Stimulated activated CD4-positive, alpha-beta T cell treated with anti-CD3 and anti-CD28 coated beads, Interleukin-4, amount 100 ng/mL, for 1 hour (primary cell): ENCODE measurements around the gene TGFBR3.
A peak's percentile ranks its signal among the peaks of the same experiment; 100 is the strongest.

Experiments
- DNase-seq: peaks from one replicate; pipeline ENCODE4 v3.0.0-alpha.2; 2020

The TGFBR3 gene

GRCh38 chr1:91729621-91730358 lies 156.2 kb downstream of the TGFBR3 start:
- no peak for DNase-seq

DNA sequence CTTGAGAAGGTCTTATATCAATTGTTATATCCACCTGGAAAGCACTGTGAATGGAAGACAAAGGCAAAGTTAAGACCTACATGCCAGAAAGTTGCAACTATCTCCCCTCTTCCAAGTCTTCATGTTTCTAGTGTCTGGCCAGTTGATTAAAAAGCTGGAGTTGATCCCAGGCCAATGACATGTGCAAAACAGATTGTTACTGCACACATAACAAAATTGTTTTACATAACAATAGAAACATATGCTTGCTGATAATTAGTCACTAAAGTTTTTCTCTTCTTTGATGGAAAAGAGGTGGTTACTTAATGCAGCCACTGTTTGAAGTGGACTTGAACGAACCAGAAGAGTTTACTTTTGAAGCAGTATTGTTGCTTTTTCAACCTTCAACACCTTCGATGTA lies 158.2 kb downstream of the TGFBR3 start:
- no peak for DNase-seq

DNA sequence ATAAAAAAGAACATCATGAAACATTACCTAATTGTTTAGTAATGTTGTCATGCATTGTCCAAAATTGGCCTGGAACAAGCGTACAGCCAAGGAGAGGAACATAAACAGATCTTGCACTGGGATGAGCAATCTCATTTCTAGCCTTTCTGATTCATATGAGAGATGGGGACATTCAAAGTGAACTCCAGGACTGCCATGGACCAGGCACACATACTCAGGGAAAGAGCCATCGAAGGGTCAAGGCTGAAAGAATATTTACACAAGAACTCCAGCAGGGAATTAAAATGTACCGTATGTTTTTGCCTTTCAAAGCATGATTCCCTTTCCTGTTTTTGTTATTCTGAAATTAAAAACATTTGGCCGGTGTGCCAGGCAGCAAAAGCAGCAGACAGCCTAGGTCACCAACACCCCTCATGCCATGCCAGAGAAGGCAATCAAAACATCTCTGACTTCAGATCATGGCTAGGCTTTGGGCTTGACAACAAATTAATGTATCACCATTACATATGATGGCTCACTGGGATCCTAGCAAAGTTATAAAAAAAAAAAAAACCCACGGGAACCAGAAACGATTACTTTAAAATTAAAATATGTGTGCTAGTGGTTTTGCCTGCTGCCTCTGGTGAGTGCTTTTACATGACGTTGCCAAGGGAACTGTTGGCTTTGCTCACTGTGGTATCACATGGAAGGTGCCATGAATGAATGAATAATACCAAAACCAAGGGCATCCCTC lies 159.8 kb downstream of the TGFBR3 start:
- DNase-seq = no peak

DNA sequence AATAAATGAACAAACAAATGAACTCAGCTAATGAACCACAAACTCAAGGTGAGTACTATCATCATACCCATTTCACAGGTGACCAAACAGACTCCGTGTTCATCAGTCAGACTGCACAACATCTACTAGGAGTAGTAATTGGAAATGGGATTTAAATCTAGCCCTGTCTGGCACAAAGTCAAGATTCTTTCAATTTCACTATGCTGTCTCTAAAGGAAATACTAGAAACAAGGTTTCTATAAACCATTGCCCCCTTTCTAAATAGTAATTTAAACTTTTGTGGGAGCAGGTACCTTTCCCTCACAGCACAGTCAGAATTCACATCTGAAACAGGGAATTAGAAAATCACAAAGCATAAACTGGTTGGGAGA lies 160.3 kb downstream of the TGFBR3 start:
- no peak for DNase-seq

DNA sequence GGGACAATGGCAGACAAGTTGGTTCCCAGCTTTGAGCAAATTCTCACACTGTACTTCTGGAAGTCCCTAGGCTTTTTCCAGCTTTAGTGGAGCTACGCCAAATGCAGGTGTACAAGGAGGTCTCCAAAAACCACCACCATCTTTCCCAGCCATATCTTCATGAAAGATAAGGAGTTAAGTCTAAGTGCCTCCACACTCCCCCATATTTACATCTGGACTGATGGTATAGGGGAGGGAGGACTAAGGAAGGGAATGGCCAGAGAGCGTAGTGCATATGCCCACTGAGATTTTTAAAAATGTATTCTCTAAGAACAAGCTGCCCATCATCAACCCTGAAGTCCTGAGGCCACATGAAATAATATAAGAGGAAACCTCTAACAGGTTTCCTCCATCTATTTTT lies 161.3 kb downstream of the TGFBR3 start:
- DNase-seq = no peak

DNA sequence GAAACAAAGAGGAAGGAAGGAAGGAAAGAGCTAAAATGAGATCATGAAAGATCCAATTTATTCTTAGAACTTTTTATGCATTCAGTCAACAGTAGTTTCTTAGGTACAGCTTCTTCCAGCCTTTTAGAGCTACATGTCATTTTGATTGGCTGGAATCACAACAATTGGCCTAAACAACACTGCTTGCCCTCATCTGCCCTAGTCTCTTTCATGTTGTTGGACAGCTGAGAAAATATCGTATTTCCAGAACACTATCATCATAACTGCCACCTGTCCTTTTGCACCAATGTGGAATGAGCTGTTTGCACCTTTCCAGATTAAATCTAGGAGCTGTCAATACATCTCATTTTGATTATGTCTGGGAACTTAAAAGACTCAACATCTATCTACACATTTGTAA lies 161.7 kb downstream of the TGFBR3 start:
- DNase-seq = no peak

DNA sequence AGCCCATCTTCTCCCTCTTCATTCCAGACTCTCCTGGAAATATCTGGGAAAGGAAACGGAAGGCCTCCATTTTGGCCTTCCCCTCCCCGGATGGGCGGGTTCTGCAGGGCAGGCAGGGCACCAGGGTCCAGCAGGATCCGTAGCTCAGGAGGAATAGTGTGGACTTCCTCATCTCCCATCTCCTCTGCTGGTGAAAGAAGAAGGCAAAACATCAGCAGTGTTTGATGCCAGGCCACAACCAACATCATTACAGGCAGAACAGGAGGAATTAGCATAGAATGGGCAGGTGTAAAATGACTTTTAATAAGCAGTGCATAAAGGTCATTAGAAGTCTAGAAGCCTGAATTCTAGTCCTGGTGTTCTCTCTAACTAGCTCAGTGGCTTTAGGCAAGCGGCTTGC lies 165.9 kb downstream of the TGFBR3 start:
- no peak for DNase-seq

- no peak for DNase-seq
Measured at GRCh38 chr1:91718877-91719276, 167.1 kb downstream of the TGFBR3 start.

- no peak for DNase-seq
Measured at GRCh38 chr1:91718368-91718767, 167.6 kb downstream of the TGFBR3 start.

GRCh38 chr1:91717839-91718238 lies 168.1 kb downstream of the TGFBR3 start:
- no peak for DNase-seq

- no peak for DNase-seq
Measured at GRCh38 chr1:91716339-91716738, 169.6 kb downstream of the TGFBR3 start.

- no peak for DNase-seq
Measured at GRCh38 chr1:91715416-91716000, 170.4 kb downstream of the TGFBR3 start.

DNA sequence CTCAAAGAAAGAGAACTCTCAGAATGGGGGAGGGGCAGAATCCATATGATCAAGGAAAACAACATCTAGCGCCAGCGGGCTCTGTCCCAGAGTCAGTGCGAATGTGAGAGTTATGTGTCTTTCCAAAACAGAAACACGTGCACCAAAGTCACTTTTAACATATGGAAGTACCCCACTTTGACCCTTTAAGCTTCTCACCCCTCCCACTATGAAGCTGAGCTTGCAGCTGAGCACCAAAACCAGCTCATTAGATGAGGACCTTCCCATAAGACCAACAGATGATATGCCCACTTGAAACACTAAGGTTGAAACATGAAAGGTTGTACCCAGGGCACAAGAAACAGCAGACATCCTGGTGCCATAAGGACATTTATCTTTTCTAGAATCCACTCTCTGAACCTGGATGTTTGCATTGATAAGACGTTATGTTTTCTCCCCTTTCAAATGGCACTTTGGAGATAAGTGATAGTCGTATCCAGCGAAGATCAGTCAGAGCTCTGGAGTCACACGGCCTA lies 171.0 kb downstream of the TGFBR3 start:
- DNase-seq = no peak

- DNase-seq = peak; percentile 9
Measured at GRCh38 chr1:91712981-91713841, 172.7 kb downstream of the TGFBR3 start.

DNA sequence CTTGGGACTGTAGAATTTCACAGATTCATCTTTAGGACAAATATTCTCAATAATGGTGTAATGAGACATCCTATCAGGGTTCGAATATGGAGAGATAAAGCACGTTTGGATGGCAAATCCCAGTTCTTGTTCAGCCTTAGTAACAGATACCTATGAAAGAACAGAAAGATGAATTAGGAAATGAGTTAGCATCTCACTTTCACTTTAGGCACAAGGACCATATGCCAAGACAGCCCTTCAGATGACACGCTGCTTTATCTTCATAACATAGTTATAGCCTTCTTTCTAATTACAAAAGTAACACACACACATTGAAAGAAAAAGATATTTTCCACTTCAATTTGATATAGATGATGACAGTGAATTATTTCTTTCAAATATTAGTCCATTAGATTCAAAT lies 173.6 kb downstream of the TGFBR3 start:
- no peak for DNase-seq

- no peak for DNase-seq
Measured at GRCh38 chr1:91711504-91712247, 174.3 kb downstream of the TGFBR3 start.

DNA sequence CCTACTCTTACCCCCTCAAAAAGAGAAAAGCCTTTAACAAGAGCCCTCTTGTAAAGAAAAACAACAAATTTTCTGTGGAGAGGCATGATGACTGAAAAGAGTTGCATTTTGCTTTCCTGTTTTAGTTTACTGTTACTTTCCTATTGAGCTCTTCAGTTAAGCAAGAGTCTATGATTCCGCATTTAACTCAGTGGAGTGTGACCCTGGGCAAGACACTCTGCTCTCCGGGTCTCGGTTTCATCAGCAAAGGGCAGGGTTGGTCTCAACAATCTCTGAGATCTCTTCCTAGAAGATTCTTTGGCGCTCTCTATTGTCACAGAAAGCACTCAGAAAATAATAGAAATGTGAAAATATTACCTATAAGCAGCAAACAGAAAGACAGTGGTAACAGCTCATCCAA lies 175.7 kb downstream of the TGFBR3 start:
- DNase-seq = no peak

DNA sequence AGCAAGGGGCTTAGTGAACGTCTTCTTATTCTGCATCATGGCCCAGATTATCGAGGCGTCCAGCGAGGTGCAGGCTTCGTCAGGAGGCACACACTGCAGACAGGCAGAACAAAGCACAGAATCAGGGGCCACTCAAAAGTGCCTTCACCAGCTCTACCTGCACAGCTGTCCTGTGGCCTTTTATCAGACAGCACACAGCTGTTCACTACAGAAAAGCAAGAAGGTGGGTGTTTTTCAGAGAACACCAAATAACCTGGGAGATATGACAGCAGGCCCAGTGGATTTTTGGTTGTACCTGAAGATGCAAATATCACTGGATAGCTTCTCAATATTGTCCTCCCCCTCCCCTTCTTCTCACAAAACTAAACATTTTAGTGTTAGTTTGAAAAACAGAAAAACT lies 177.3 kb downstream of the TGFBR3 start:
- no peak for DNase-seq

GRCh38 chr1:91707890-91708218 lies 178.1 kb downstream of the TGFBR3 start:
- DNase-seq = no peak

DNA sequence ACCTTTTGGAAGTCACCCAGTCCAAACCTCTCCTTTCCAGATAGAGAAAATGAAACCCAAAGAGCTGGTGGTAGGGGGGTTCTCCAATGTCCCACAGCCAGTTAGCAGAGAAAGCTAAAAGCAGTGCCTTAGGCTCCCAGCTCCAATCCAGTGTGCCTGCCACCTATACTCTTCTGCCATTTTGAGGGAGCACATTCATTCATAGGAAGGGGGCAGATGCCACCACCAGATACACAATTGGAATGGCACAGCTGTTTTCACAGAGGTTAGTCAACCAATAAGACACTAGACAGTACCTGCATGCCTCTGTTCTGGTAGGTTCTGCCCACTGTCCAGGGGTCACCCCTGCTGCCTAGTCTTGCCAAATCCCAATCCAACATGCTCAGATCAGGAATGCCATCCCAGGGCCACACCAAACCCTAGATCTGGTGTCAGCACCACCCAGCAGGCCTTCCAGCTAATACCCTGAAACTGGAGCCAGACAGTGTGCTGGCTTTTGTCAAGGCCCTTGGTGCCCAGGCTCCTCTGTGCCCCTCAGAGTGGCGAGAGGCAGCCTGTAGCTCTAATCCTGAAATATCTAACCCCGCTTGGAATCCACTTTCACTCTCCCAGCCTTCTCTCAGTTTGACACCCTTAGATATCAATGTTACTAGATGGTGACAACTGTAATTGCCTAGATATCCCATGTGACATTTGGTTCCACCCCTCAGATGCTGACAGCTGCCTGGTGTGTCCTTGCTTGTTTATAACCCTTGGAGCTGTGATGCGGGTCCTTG lies 178.6 kb downstream of the TGFBR3 start:
- no peak for DNase-seq

DNA sequence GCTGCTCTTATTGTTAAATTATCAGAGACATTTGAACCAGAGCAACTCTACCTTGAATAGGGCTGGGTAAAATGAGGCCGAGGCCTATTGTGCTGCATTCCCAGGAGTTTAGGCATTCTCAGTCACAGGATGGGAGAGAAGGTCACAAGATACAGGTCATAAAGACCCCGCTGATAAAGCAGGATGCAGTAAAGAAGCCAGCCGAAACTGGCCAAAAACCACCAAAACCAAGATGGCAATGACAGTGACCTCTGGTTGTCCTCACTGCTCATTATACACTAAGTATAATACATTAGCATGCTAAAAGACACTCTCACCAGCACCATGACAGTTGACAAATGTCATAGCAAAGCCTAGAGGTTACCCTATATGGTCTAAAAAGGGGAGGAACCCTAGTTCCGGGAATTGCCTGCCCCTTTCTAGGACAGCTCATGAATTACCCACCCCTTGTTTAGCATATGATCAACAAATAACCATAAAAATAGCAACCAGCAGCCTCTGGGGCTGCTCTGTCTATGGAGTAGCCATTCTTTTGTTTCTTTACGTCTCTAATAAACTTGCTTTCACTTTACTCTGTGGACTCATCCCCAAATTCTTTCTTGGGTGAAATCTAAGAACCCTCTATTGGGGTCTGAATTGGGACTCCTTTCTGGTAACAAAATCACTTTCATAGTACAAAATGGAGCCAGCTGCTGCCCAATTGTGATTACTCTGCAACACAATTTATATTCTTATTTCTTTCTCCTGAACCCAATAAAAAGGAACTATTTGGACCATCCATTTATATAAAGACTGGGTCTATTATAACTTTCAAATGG lies 179.6 kb downstream of the TGFBR3 start:
- no peak for DNase-seq
